Measurements from ENCODE around the gene BEAN1.
"Not testable (repeated sequence)": the region's sequence is repeated elsewhere in the genome, so short reads cannot be mapped to it uniquely, and the experiment has no call there.

Gene BEAN1

GRCh38 chr16:66441586-66442375 lies 14.7 kb downstream of the BEAN1 start:
- DNase-seq (ENCODE audit: low read depth): no peak

GRCh38 chr16:66442502-66443268 lies 15.6 kb downstream of the BEAN1 start:
- DNase-seq (ENCODE audit: low read depth): no peak

GRCh38 chr16:66443269-66443652 lies 16.2 kb downstream of the BEAN1 start:
- no peak for DNase-seq (ENCODE audit: low read depth)

GRCh38 chr16:66444049-66444481 lies 17.0 kb downstream of the BEAN1 start:
- DNase-seq (ENCODE audit: low read depth): no peak

- DNase-seq (ENCODE audit: low read depth): no peak
Measured at GRCh38 chr16:66446737-66447136, 19.6 kb downstream of the BEAN1 start.

GRCh38 chr16:66447491-66447890 lies 20.4 kb downstream of the BEAN1 start:
- DNase-seq (ENCODE audit: low read depth): no peak

GRCh38 chr16:66451548-66451947 lies 24.5 kb downstream of the BEAN1 start:
- no peak for DNase-seq (ENCODE audit: low read depth)

GRCh38 chr16:66453230-66453629 lies 26.1 kb downstream of the BEAN1 start:
- DNase-seq (ENCODE audit: low read depth): not testable (repeated sequence)

GRCh38 chr16:66454751-66455150 lies 27.7 kb downstream of the BEAN1 start:
- DNase-seq (ENCODE audit: low read depth): no peak

- DNase-seq (ENCODE audit: low read depth): no peak
Measured at GRCh38 chr16:66455970-66456369, 28.9 kb downstream of the BEAN1 start.

GRCh38 chr16:66457888-66458287 lies 30.8 kb downstream of the BEAN1 start:
- DNase-seq (ENCODE audit: low read depth): no peak

GRCh38 chr16:66458292-66458691 lies 31.2 kb downstream of the BEAN1 start:
- no peak for DNase-seq (ENCODE audit: low read depth)

GRCh38 chr16:66458853-66459252 lies 31.8 kb downstream of the BEAN1 start:
- DNase-seq (ENCODE audit: low read depth): no peak

- no peak for DNase-seq (ENCODE audit: low read depth)
Measured at GRCh38 chr16:66459878-66460277, 32.8 kb downstream of the BEAN1 start.

- DNase-seq (ENCODE audit: low read depth): no peak
Measured at GRCh38 chr16:66460703-66461102, 33.6 kb downstream of the BEAN1 start.

GRCh38 chr16:66462912-66463311 lies 35.8 kb downstream of the BEAN1 start:
- no peak for DNase-seq (ENCODE audit: low read depth)

GRCh38 chr16:66465946-66466345 lies 38.9 kb downstream of the BEAN1 start:
- not testable (repeated sequence) for DNase-seq (ENCODE audit: low read depth)

GRCh38 chr16:66466636-66467035 lies 39.5 kb downstream of the BEAN1 start:
- DNase-seq (ENCODE audit: low read depth): not testable (repeated sequence)

GRCh38 chr16:66467611-66468010 lies 40.5 kb downstream of the BEAN1 start:
- no peak for DNase-seq (ENCODE audit: low read depth)

- no peak for DNase-seq (ENCODE audit: low read depth)
Measured at GRCh38 chr16:66468321-66468965, 41.3 kb downstream of the BEAN1 start.

- no peak for DNase-seq (ENCODE audit: low read depth)
Measured at GRCh38 chr16:66469291-66469946, 42.3 kb downstream of the BEAN1 start.

- DNase-seq (ENCODE audit: low read depth): no peak
Measured at GRCh38 chr16:66469947-66470546, 43.0 kb downstream of the BEAN1 start.
